Lung (tissue), 12 donors: ENCODE results near the gene CUL4A. TPM values are rescaled to one million over a fixed set of nuclear protein-coding genes. Genes with fewer than 3 reads are reported as not detected.
"Not testable (repeated sequence)": the region's sequence is repeated elsewhere in the genome, so short reads cannot be mapped to it uniquely, and the experiment has no call there.

Source experiments
- ATAC-seq: fragments of 200-7000 bp; cut with Tn5 transposase; one replicate; pipeline ENCODE4 v1.9.1; 2020; ENCODE audit warnings: moderate number of reproducible peaks; ENCODE audit not compliant: insufficient read depth, low FRiP score
- DNase-seq, 3 donors: peaks; one replicate each; pipeline ENCODE4 v3.0.0-alpha.2; 2013 to 2017
- H3K27ac ChIP-seq, 2 donors: one replicate each; pipeline ENCODE4 v1.5.1; 2013; ENCODE audit warnings: mild to moderate bottlenecking in 2 of 2, moderate library complexity in 2 of 2, control low read depth in 1 of 2, inconsistent platforms in 1 of 2, low read depth in 1 of 2, low read length in 1 of 2
- H3K27me3 ChIP-seq, 3 donors: one replicate each; pipeline ENCODE4 v1.5.1; 2013; ENCODE audit warnings: low read length in 2 of 3; ENCODE audit not compliant: control insufficient read depth in 3 of 3, insufficient read depth in 3 of 3
- H3K36me3 ChIP-seq, 4 donors: one replicate each; pipeline ENCODE4 v1.5.1; 2013; ENCODE audit warnings: low read length in 4 of 4, mild to moderate bottlenecking in 1 of 4, moderate library complexity in 1 of 4; ENCODE audit not compliant: control insufficient read depth in 4 of 4, insufficient read depth in 4 of 4
- H3K4me1 ChIP-seq, 5 donors: one replicate each; pipeline ENCODE4 v1.5.1; 2013; ENCODE audit warnings: low read length in 5 of 5, mild to moderate bottlenecking in 2 of 5, moderate library complexity in 1 of 5; ENCODE audit not compliant: control insufficient read depth in 5 of 5, insufficient read depth in 5 of 5
- H3K4me3 ChIP-seq: one replicate; pipeline ENCODE4 v1.5.1; 2013; ENCODE audit warnings: mild to moderate bottlenecking, control low read depth, moderate library complexity
- H3K9ac ChIP-seq, 2 donors: one replicate each; pipeline ENCODE4 v1.5.1; 2013; ENCODE audit warnings: low read length in 2 of 2, control low read depth in 1 of 2; ENCODE audit not compliant: insufficient read depth in 1 of 2
- H3K9me3 ChIP-seq, 4 donors: one replicate each; pipeline ENCODE4 v1.5.1; 2013; ENCODE audit warnings: low read length in 3 of 4, mild to moderate bottlenecking in 1 of 4, moderate library complexity in 1 of 4; ENCODE audit not compliant: control insufficient read depth in 4 of 4, insufficient read depth in 3 of 4
- CTCF ChIP-seq: IDR thresholded peaks from 2 replicates; pipeline ENCODE4 v1.5.1; 2012; ENCODE audit warnings: mild to moderate bottlenecking; ENCODE audit errors: control extremely low read depth, extremely low read depth
- WGBS, 2 donors: extraction: QIAGEN DNeasy Blood & Tissue Kit; methylation state at CpG; one replicate each; pipeline ENCODE4 v1.1.7; 2013; 5-methylcytosine and 5-hydroxymethylcytosine counted together
- polyA plus RNA-seq, 2 donors: library from polyadenylated mRNA; stranded (reverse); fragments of 200-250 nt; gene quantifications; one replicate each; pipeline ENCODE4 v1.2.1, GENCODE V29; 2013
- total RNA-seq, 2 donors: library from RNA; depleted of rRNA in 1 of 2; stranded (reverse); fragments of >200 nt in 1 of 2; gene quantifications; one replicate each; pipeline ENCODE4 v1.2.1, GENCODE V29; 2014 to 2021
- donor health status: control.
- donor health status: control.
- donor health status: Bipolar disorder and iron deficiency.
- donor health status: healthy.
- donor health status: DM: yes; HTN: yes; CAD: no.

CUL4A gene
- total and polyA plus RNA-seq, 4 donors: 29.2 to 88.1 (median 57.5) TPM

GRCh38 chr13:113307491-113307890, 98.1 kb downstream of the CUL4A start:
- Histone ChIP-seq H3K4me1 (peaks cover 0 to 5% (median 0%) of the 10 kb centered on the region in 5 donors), H3K4me3 (no peak overlapping the region), H3K9me3 (no peaks in the 10 kb centered on the region), H3K36me3 (peaks cover 9 to 31% (median 18%) of the 10 kb centered on the region in 4 donors), H3K9ac (no peak overlapping the region), H3K27ac (no peak overlapping the region), H3K27me3 (no peaks in the 10 kb centered on the region)
- ATAC-seq (no peak), DNase-seq (no peak)
- TF ChIP-seq CTCF: no peak

GRCh38 chr13:113309473-113309872, 100.1 kb downstream of the CUL4A start:
- Histone ChIP-seq H3K4me3 (no peak overlapping the region), H3K9ac (no peak overlapping the region), H3K9me3 (peaks cover 0 to 2% (median 0%) of the 10 kb centered on the region in 4 donors), H3K36me3 (peaks cover 17 to 29% (median 18%) of the 10 kb centered on the region in 4 donors), H3K4me1 (peaks cover 0 to 6% (median 0%) of the 10 kb centered on the region in 5 donors), H3K27me3 (no peaks in the 10 kb centered on the region), H3K27ac (no peak overlapping the region)
- ATAC-seq (no peak), DNase-seq (no peak)
- TF ChIP-seq CTCF: no peak
- WGBS, 2 donors: 93 to 96% methylated on average over 6 of the region's 6 CpGs

GRCh38 chr13:113314112-113314511, 104.7 kb downstream of the CUL4A start:
- H3K4me1 ChIP-seq, H3K27me3 ChIP-seq, H3K9me3 ChIP-seq, DNase-seq, H3K27ac ChIP-seq, H3K9ac ChIP-seq, H3K4me3 ChIP-seq, ATAC-seq: not testable (repeated sequence)
- peaks cover 16 to 36% (median 18%) of the 10 kb centered on the region in 4 donors for H3K36me3 ChIP-seq
- WGBS, 2 donors: 96 to 97% methylated on average over 20 of the region's 20 CpGs

- not testable (repeated sequence) for H3K27ac ChIP-seq, H3K9me3 ChIP-seq, DNase-seq, H3K4me1 ChIP-seq, H3K27me3 ChIP-seq, H3K9ac ChIP-seq, ATAC-seq, H3K4me3 ChIP-seq
- H3K36me3 ChIP-seq: peaks cover 12 to 39% (median 17%) of the 10 kb centered on the region in 4 donors
- 90 to 91% methylated on average over 23 of the region's 23 CpGs for WGBS, 2 donors
These were observed 105.6 kb downstream of the CUL4A start for GRCh38 chr13:113314895-113315470.
